A673 (cell line): Measurements from ENCODE around the gene ZNF738.

ENCODE experiments used
- EZH2 ChIP-seq: fragments of 200-600 bp; sonication (generic); IDR thresholded peaks from 2 replicates; pipeline ENCODE4 v1.6.1; 2017; ENCODE audit warnings: borderline replicate concordance, low read depth, mild to moderate bottlenecking, mixed read lengths, antibody characterized with exemption, low read length; ENCODE audit not compliant: poor library complexity, severe bottlenecking
- TF ChIP-seq, protein P1 (sequence below): fragments of 300-800, 200-600 bp; sonication (generic); conservative IDR thresholded peaks from 2 replicates; pipeline ENCODE4 v1.5.1; 2017; ENCODE audit warnings: low read depth, mild to moderate bottlenecking, antibody characterized with exemption, low read length, moderate library complexity, mixed read lengths

DNA sequence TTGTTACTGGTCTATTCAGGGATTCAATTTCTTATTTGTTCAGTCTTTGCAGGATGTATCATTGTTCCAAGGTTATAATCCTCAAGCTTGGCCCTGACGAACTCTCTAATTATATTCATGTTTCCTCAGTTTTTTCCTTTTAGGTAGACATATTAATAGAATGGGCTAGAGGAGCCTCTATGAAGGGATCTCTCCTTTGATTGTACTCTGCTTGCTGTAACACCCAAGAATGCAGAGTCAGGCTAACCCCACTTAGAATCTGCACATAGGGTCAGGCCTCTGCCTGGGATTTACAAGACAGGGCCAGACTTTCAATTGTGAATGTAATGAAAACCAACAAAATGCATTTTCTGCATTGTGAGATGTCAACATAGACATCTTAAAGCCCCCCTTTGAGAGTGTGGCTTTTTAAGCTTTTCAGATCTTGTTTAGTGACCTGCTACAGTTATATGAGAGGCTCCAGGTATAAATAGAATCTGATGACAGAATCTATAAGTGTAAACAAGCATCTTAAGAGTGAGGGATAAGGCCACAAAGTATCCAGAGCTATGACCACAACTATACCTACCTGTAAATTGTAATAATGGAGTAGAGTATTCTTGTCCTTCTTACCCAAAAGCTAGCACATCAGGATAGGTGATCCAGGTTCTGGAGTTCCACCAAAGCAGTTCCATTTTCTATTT lies 43.6 kb downstream of the ZNF738 start:
- TF ChIP-seq, protein P1, sequence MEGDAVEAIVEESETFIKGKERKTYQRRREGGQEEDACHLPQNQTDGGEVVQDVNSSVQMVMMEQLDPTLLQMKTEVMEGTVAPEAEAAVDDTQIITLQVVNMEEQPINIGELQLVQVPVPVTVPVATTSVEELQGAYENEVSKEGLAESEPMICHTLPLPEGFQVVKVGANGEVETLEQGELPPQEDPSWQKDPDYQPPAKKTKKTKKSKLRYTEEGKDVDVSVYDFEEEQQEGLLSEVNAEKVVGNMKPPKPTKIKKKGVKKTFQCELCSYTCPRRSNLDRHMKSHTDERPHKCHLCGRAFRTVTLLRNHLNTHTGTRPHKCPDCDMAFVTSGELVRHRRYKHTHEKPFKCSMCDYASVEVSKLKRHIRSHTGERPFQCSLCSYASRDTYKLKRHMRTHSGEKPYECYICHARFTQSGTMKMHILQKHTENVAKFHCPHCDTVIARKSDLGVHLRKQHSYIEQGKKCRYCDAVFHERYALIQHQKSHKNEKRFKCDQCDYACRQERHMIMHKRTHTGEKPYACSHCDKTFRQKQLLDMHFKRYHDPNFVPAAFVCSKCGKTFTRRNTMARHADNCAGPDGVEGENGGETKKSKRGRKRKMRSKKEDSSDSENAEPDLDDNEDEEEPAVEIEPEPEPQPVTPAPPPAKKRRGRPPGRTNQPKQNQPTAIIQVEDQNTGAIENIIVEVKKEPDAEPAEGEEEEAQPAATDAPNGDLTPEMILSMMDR = no peak
- no peak for TF ChIP-seq EZH2
